ENCODE measurements around the gene WDR83.
A peak's percentile ranks its signal among the peaks of the same experiment; 100 is the strongest.
"Not testable (repeated sequence)": the region's sequence is repeated elsewhere in the genome, so short reads cannot be mapped to it uniquely, and the experiment has no call there.

WDR83 gene

DNA sequence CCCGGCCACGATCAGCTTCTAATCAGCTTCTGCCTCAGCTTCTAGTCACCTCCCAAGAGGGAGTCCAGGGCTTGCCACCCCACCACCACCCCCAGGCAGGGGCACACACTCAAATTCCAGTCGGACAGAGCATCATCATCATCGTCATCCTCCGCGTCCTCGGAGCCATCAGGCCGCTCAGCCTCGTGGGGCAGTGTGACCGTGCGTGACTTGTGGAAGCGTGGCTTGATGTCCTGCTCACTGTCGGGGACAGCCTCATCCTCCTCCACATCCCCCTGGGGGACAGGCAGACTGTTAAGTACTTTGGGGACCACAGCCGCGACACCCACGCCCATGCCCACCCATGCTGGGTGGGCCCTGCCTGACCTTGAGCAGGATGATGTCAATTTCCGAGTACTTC, 44.6 kb downstream of the WDR83 start:
- DNase-seq (ENCODE audit: low spot score in 2 of 2) (no peak), ATAC-seq (no peak)
- no peak overlapping the region for H3K4me3 Mint-ChIP-seq
- no peaks in the 10 kb centered on the region for H3K4me1 Mint-ChIP-seq
- H3K36me3 Mint-ChIP-seq, result peaks cover 100% of the 10 kb centered on the region
- H3K27ac Mint-ChIP-seq, result no peak overlapping the region
- H3K9me3 Mint-ChIP-seq, result no peaks in the 10 kb centered on the region

- ATAC-seq; H3K27ac Mint-ChIP-seq; H3K4me1 Mint-ChIP-seq; H3K9me3 Mint-ChIP-seq; H3K4me3 Mint-ChIP-seq; DNase-seq (ENCODE audit: low spot score in 2 of 2): not testable (repeated sequence)
- H3K36me3 Mint-ChIP-seq, result peaks cover 100% of the 10 kb centered on the region
These were observed 45.5 kb downstream of the WDR83 start for GRCh38 chr19:12712077-12712476.

DNA sequence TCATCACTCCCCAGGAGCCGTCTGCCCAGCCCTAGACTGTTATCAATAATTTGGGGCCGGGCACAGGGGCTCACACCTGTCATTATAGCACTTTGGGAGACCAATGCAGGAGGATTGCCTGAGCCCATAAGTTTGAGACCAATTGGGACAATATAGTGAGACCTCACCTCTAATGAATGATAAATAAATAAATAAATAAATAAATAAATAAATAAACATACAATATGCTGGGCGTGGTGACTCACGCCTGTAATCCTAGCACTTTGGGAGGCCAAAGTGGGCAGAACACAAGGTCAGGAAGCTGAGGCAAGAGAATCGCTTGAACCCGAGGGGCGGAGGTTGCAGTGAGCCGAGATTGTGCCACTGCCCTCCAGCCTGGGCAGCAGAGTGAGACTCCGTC, 46.7 kb downstream of the WDR83 start:
- H3K27ac Mint-ChIP-seq; H3K4me1 Mint-ChIP-seq; DNase-seq (ENCODE audit: low spot score in 2 of 2); H3K4me3 Mint-ChIP-seq; ATAC-seq; H3K9me3 Mint-ChIP-seq: not testable (repeated sequence)
- H3K36me3 Mint-ChIP-seq, result peaks cover 100% of the 10 kb centered on the region

- Mint-ChIP-seq H3K4me1 (peaks cover 10% of the 10 kb centered on the region), H3K9me3 (no peaks in the 10 kb centered on the region), H3K27ac (no peak overlapping the region), H3K36me3 (peaks cover 97% of the 10 kb centered on the region), H3K4me3 (no peak overlapping the region)
- DNase-seq (ENCODE audit: low spot score in 2 of 2) (no peak), ATAC-seq (peak; percentile 8)
These were observed 48.5 kb downstream of the WDR83 start for GRCh38 chr19:12715102-12715501.

GRCh38 chr19:12715929-12716328, 49.3 kb downstream of the WDR83 start:
- Mint-ChIP-seq H3K27ac (no peak overlapping the region), H3K4me3 (no peak overlapping the region), H3K4me1 (peaks cover 16% of the 10 kb centered on the region), H3K9me3 (no peaks in the 10 kb centered on the region), H3K36me3 (peaks cover 97% of the 10 kb centered on the region)
- DNase-seq (ENCODE audit: low spot score in 2 of 2), result no peak
- ATAC-seq, result no peak

DNA sequence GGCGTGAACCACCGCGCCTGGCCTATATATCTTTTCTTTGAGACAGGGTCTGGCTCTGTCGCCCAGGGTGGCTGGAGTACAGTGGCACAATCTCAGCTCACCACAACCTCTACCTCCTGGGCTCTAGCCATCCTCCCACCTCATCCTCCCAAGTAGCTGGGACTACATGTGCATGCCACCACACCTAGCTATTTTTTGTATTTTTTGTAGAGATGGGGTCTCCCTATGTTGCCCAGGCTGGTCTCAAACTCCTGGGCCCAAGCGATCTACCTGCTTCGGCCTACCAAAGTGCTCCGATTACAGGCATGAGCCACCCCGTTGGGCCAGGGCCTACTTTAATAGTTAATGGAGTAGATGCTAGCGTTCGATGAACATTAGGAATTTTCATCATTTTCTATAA, 53.7 kb downstream of the WDR83 start:
- Mint-ChIP-seq H3K9me3 (no peaks in the 10 kb centered on the region), H3K36me3 (peaks cover 87% of the 10 kb centered on the region), H3K4me3 (peak overlapping the region; percentile 83), H3K4me1 (peaks cover 44% of the 10 kb centered on the region), H3K27ac (peak overlapping the region; percentile 97)
- no peak for DNase-seq (ENCODE audit: low spot score in 2 of 2)
- no peak for ATAC-seq

DNA sequence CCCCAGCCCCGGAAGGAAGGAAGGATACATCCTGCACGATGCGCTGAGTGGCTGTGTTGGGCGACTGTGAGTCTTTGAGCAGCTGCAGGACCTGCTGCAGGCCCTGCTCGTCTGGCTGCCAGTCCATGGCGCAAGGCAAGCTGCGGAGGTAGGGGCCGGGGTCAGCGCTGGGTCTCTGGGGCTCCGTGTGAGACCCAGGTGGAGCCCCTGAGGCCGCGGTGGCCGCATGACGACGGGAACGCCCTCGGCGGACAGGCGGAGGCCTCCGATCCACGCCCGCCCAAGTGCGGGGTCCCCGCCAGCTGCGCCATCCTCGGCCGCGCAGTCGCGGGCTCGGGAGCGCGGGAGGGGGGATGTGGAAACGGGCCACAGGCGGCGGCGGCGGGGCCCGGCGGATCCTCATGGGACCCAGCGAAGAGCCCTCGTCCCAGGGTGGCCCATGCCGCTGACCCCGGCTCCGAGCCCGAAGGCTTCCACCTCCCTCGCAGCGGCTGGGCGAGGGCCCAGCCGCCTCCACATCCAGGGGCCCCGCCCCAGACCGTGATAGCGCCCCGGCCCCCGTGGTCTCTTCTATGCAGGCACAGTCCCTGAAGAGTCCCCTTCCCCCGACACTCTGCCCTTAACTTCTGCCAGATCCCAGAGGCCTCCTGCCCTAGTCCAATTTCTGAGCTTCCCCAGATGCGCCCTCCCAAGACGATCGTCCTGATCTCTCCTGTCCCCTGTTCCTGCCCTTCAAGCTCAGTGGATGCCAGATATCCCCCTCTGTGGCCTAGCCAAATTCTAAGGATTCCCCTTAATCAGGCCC, 54.4 kb downstream of the WDR83 start:
- Mint-ChIP-seq H3K4me1 (peaks cover 44% of the 10 kb centered on the region), H3K27ac (peak overlapping the region; percentile 97), H3K9me3 (no peaks in the 10 kb centered on the region), H3K36me3 (peaks cover 81% of the 10 kb centered on the region), H3K4me3 (peak overlapping the region; percentile 83)
- DNase-seq (ENCODE audit: low spot score in 2 of 2) (no peak), ATAC-seq (no peak)

- Mint-ChIP-seq H3K9me3 (no peaks in the 10 kb centered on the region), H3K27ac (peak overlapping the region; percentile 97), H3K4me1 (peaks cover 49% of the 10 kb centered on the region), H3K36me3 (peaks cover 81% of the 10 kb centered on the region), H3K4me3 (peak overlapping the region; percentile 83)
- peak in 1 of 2 donors; percentile 77 for DNase-seq (ENCODE audit: low spot score in 2 of 2)
- ATAC-seq, result peak; percentile 50
These were observed 55.3 kb downstream of the WDR83 start for GRCh38 chr19:12721656-12722565.

DNA sequence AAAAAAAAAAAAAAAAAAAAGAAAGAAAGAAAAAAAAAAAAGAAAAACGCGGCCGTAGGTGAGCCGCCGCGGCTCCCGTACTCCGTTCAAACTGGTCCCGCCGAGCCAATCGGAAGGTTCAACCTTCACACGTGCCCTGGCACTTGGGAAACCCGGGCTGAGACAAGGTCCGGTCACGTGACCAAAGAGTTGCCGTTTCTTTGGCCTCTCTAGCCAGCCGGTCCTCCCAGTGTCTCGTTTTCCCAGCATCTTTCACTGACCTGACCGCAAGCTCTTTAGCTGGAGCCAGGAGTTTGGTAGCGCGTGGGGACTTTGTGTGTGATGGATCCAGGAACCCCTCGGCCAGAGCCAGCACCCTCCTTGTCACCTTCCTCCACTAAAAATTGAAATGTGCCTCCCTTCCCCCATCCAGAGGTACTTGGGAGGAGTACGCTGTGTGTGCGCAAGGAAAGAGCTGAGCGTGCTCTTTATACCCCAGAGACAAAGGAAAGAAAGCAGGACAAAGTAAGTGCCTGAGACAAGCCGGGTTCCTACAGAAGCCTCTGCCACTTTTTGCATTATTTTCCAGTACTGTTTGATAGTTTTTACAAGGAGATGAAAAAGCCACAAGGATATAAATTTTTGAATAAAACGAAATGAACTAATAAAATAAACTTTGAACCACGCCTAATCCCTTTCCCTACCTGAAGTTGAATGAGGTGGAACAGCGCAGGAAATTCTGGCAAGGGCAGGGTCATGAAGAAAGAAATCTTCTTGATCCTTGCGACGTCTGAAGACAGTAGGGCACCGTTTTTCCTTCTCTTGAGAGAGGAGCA, 56.2 kb downstream of the WDR83 start:
- Mint-ChIP-seq H3K4me1 (peaks cover 49% of the 10 kb centered on the region), H3K27ac (peak overlapping the region; percentile 97), H3K4me3 (peak overlapping the region; percentile 83), H3K9me3 (no peaks in the 10 kb centered on the region), H3K36me3 (peaks cover 81% of the 10 kb centered on the region)
- peak; percentile 93 for ATAC-seq
- peak; percentile 81 to 95 for DNase-seq (ENCODE audit: low spot score in 2 of 2)

- H3K9me3 Mint-ChIP-seq, result no peaks in the 10 kb centered on the region
- DNase-seq (ENCODE audit: low spot score in 2 of 2) (peak in 1 of 2 donors; percentile 58), ATAC-seq (no peak)
- H3K4me3 Mint-ChIP-seq, result peak overlapping the region; percentile 83
- peaks cover 49% of the 10 kb centered on the region for H3K4me1 Mint-ChIP-seq
- peaks cover 81% of the 10 kb centered on the region for H3K36me3 Mint-ChIP-seq
- H3K27ac Mint-ChIP-seq, result peak overlapping the region; percentile 97
These were observed 56.7 kb downstream of the WDR83 start for GRCh38 chr19:12723381-12723640.

DNA sequence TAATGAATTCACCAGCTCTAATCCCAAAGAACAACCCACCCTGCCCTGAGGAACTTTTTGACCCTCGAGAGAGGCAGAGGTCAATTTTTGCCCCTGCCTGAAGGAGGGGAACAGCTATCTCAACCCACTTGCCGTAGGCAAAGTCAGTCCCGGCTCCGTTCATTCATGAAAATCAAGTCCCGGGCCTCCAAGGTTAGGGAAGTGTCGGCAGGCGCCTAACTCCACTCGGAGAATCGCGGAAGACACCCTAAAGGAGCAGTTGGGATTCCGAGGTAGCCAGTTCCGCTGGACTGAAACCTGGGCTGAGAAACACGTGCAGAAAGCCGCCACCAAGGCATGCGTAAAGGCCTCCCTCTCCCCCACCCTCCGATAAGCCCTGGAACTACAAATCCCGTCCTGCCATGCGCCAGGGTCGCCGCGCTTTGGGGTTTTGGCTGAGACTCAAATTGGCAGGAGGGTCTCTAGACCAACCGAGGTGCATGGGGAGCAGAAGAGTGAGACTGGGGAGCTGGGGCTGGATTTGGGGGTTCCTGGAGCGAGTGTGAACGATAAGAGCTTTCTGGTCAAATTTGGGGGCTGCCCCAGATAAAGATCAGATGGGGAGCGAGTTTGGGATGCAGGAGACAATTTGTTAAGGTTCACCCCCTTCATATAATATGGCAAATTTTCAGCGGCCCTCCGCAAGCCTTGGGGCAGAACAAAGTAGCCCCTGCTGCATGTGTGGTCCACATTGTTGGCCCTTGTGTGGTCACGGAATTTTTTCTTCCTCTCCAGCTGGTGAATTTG, 57.2 kb downstream of the WDR83 start, which contains the start of gene TNPO2:
TNPO2 (minus strand) TSS at position 292 of the 786 bp plus-strand sequence. CDS start 2,955 bp downstream, outside the sequence.
- H3K36me3 Mint-ChIP-seq, result peaks cover 81% of the 10 kb centered on the region
- H3K4me3 Mint-ChIP-seq, result peak within 1 kb of the TSS; percentile 83
- DNase-seq (ENCODE audit: low spot score in 2 of 2), result peak; percentile 52 to 86

More for the DNA sequence above, 57.2 kb downstream of the WDR83 start, which contains the start of gene TNPO2:
- H3K4me1 Mint-ChIP-seq, result peaks cover 44% of the 10 kb centered on the region
- no peaks in the 10 kb centered on the region for H3K9me3 Mint-ChIP-seq
- peak; percentile 60 for ATAC-seq
- H3K27ac Mint-ChIP-seq, result peak within 1 kb of the TSS; percentile 97
